Erythroblast (primary cell): ENCODE results near the gene PDK1.

ENCODE experiments used
- DNase-seq, 2 experiments: peaks; one replicate each; lab custom pipeline; 2025; lab: John Stamatoyannopoulos, UW
- GATA1 ChIP-seq: IDR thresholded peaks from 2 replicates; pipeline ENCODE4 v1.6.1; 2011; ENCODE audit warnings: low read depth, mild to moderate bottlenecking, control low read depth, low read length, moderate library complexity
- POLR2A ChIP-seq: IDR thresholded peaks from 2 replicates; pipeline ENCODE4 v1.6.1; 2011; ENCODE audit warnings: mild to moderate bottlenecking, low read length

Gene PDK1

DNA sequence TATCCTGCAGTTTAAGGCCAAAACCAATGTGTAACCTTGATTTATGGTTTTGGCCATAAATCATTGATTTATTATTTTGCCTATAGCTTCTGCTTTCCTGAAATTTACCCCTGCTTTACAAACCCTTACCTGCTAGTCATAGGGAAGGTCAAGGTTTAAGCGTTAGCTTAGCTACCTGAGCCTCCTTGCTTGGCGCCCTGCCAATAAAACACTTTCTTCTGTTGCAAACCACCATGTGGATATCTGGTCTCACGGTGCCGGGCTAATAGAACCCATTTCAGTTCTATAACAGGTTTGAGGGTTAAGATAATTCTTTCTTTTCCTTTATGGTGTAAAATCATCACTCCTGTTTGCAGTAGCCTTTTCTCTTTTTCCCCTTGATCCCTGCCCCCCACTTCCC, 72.2 kb downstream of the PDK1 start:
- DNase-seq, result no peak
- TF ChIP-seq POLR2A (no peak), GATA1 (no peak)

DNA sequence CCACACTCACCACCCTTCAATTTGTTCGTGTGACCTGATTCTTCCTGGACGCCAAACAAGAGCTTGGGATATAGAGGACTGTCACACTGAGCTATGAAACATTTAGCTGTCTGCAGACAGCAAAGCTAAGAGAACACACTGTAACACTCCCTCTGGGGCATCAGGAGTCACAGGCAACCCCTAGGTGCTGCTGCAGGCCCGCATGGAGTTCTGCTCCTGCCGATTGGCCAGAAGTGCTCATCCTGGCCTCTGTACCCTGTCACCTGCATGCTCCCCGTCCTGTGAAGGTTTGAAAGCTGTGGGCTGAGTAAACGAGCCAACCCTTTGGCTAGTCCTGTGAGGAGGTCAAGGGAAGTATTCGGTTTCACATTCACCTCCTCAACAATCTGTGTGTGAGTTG, 73.7 kb downstream of the PDK1 start:
- no peak for DNase-seq
- TF ChIP-seq POLR2A, result no peak
- no peak for TF ChIP-seq GATA1

DNA sequence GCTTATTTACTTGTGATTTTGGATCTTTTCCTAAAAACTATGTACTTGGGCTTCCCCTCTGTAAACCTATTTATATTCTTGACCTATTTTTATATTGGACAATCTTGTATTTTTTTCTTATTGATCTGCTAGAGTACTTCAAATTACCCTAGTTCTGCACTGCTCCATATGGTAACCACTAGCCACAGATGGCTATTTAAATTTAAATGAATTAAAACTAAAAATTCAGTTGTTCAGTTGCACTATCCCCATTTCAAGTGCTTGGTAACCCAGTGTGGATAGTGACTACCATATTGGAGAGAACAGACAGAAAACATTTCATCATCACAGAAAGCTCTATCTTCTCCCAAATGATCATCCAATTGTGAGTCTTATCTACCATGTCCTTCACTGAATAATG, 74.3 kb downstream of the PDK1 start:
- TF ChIP-seq GATA1 (no peak), POLR2A (no peak)
- DNase-seq, result no peak

DNA sequence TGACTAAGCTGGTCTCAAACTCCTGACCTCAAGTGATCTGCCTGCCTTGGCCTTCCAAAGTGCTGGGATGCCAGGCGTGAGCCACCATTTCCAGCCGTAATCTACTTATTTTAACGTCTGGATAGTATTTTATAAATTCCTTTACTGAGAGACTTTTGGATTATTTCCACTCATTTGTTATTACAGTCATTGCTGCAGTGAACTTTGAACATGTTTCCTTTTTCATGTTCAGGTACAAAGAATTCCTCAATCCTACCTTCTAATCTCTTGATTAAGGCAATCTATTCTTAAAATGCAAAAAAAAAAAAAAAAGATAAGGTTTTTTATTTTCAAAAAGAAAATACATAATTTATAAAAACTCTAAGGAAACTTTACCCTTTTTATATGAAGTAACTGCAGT, 78.6 kb downstream of the PDK1 start:
- TF ChIP-seq GATA1, result no peak
- no peak for TF ChIP-seq POLR2A
- no peak for DNase-seq

DNA sequence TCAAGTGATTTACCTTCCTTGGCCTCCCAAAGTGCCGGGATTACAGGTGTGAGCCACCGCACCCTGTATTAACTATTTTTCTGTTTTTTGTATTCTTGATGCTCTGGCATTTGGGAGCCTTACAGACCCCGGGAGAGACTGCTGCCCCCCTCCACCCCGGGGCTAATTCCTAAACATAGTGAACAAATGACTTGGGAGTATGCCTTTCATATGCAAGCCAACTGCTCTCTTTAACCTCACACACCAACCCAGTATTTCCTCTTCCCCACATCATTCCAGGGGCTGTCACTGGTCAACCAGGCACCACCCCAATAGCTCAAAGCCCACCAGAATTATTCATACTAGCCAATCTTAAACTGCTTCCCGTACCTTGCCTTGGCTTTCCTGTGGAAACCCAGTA, 79.7 kb downstream of the PDK1 start:
- TF ChIP-seq GATA1 (no peak), POLR2A (no peak)
- DNase-seq, result no peak

DNA sequence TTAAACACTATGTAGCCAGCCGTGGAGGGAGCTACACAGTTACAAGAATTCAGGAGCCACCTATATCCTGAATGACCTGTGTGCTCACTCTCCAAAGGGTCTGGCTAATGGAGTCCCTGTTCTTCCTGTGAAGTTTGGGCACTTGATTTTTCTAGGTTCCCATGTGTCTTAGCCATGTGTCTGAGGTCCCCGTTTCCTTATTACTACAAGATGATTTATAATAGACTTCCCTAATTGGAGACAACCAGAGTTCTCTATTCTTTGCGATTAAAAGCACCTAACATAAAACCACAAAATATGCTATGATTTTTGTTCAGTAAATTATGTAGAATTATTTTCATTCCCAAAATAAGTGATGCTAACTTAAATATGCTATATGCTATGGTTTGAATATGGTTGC, 83.4 kb downstream of the PDK1 start:
- no peak for DNase-seq
- TF ChIP-seq POLR2A (no peak), GATA1 (no peak)

DNA sequence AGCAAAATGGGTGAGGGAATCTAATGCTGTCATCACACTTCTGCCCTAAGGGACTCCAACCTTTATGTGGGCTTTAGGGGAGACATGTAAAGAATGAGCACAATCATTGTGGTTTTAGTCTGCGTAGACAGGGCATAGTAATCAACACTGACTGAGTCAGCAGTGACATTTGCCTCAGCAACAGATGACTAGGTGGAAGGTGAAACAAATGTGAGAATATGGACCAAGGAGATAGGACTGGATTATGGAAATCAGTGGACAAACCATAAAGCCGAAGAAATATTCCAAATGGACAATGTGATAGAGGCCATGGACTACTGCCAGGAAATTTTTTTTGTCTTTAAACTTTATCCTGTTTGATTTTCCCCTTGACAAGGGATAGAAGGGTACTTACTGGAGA, 83.9 kb downstream of the PDK1 start:
- TF ChIP-seq GATA1, result no peak
- no peak for TF ChIP-seq POLR2A
- DNase-seq, result peak in 1 of 2 experiments; percentile 6

DNA sequence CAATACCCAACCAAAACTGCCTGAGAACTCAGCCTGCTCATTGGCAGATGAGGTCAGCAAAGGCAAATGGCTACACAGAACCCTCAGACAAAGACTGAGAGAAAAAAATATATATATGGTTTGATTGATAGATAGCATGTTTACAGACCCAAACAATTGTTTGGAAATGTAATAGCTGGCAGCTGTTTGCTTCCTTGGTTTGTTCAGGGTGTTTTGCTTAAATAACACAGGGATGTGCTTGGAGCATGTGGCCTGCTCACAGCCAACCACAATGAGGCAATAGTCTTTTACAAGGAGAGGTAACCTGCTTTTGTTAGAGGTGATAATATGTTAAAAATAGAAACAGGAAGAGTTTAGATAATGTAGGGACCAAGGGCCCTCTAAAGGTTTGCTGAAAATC, 84.5 kb downstream of the PDK1 start:
- no peak for TF ChIP-seq GATA1
- TF ChIP-seq POLR2A, result no peak
- DNase-seq, result no peak

DNA sequence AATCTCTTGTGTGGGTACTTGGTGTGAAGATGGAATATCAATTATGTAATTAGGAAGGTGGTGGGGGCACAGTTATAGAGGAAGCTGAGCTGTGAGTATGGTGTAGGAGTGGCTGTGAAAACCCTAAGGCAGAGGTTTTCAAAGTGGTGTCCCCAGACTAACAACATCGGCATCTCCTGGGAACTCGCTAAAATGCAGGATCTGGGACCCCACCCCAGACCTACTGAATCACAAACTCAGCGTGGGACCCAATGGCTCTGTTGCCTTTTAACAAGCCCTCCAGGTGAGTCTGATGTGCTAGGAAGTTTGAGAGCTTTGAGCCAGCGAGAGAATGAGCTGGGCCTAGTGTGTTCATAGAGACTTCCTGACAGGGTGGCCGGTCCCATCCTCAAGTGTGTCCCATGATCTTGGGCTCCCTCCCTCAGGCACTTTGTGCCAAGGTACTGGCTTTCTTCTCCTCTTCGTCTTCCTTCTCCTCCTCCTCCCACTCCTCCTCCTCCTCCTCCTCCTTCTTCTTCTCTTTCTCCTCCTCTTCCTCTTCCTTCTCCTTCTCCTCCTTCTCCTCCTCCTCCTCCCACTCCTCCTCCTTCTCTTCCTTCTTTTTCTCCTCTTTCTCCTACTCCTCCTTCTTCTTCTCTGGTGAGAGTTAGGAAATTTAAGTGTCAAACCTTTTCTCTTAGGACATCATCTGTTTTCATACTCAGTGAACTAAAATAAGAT, 86.6 kb downstream of the PDK1 start:
- TF ChIP-seq POLR2A, result no peak
- TF ChIP-seq GATA1, result no peak
- DNase-seq, result no peak

DNA sequence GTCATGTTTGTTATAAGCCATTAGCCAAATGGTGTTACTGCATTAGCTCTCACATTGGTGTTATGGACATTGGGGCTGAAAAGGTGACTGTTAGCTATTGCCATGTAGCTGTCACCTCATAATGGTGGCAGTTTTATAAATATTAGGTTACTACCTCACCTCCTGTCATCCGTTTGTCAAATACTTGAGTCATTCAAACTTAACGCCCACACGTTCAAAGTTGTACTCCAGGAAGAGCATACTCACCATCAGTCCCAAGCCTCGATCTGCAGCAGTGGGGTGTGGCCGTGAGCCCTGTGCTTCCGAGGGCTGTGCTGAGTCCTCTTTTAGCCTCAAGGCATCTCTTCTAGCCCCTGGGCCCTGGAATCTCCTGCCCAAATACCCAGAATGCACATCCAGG, 87.3 kb downstream of the PDK1 start:
- TF ChIP-seq GATA1 (no peak), POLR2A (no peak)
- DNase-seq, result no peak

DNA sequence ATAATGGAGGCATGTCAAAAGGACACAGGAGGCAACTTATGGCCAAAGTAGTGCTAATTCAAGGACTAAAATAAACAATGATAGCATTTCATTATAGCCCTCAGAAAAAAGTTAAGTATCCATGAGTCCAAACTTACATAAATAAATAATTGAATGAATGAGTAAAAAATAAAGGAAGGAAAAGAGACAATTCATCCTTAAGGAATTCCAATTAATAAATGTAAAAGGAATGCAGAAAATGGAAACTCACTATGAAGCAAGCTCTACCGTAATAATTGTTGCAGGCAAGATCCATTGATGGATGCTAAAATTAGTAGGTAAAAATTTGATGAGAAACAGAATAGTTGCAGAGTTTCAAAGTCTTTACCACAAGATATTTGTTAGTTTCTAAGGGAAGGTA, 91.5 kb downstream of the PDK1 start:
- TF ChIP-seq POLR2A (no peak), GATA1 (no peak)
- DNase-seq, result no peak

DNA sequence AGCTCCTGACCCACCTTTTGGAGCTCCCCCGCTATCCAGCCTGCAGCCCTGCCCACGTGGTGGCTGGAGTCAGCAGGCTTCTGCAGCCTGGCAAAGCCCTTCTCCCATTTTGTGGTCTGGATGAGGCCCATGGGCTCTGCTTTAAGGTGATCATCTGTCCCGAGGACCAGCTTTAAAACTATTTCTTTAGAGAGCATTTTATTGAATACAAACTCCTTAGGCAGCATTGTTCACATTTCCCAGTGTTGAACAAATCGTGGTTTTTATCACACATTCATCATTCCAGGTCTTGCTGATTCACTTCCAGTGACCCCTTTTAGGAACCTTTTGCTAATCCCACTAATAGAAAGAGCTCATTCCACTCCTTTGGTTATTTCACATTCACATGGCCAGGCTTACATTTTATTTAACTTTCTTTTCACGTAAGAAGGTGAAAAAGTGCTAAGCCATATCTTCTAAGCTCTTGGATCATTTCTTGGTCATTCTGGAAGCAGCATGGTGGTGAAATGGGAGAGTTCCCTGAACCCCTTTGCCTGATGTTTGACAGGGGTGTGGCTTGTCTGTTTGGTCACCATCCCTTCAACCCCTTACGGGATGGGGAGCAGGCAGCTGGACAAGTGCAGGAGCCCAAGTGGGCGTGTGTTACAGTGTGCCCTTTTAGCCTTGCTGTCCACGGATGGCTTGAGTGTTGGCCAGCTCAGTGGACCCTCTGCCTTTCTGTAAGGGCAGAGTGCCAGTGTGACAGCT, 99.4 kb downstream of the PDK1 start:
- no peak for TF ChIP-seq GATA1
- TF ChIP-seq POLR2A, result no peak
- DNase-seq, result no peak

DNA sequence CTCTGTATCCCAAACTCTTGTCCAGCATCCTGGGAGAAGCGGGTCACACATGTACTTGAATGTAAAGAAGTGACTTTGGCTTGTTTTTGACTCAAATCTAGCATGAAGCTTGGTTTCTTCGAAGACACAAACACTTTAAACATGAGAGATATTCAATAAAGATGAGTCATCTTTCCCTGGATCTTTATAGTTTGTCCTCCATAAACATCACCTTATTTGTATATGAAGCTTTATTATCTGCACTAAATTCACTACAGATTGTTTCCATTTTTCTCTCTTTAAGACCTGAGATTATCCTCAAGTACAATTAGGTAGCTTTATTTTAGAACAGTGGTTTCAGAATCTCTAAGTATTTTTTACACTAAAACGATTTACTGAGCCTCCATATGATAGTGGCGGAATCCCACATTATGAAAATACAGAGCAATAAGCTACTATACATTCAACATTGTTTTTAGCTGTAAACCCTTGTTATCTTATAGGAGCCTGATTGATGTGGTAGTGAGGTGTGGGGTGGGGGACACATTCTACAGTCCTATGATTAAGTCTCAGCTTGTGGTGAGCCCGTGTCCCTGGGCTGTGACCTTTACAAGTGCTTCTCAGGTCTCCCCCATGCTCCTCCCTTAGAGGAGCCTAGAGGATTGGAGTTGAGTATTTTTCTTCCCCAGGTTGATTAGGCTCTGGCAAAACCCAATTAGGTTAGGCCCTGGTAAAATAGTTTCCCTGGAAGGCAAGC, 100.1 kb downstream of the PDK1 start:
- no peak for TF ChIP-seq POLR2A
- no peak for TF ChIP-seq GATA1

More for the DNA sequence above, 100.1 kb downstream of the PDK1 start:
- no peak for DNase-seq
